H1 (cell line): ENCODE data around the gene CPT1A. TPM values are rescaled to one million over a fixed set of nuclear protein-coding genes. Genes with fewer than 3 reads are reported as not detected.

Experiments
- KDM4A ChIP-seq: IDR thresholded peaks from one replicate; pipeline ENCODE4 v1.7.1; 2012; ENCODE audit warnings: low read depth, mild to moderate bottlenecking, moderate library complexity, low read length, inconsistent platforms; ENCODE audit not compliant: severe bottlenecking
- KDM5A ChIP-seq: fragments of 200-600 bp; IDR thresholded peaks from 2 replicates; pipeline ENCODE4 v1.7.1; 2012; ENCODE audit warnings: mild to moderate bottlenecking, low read length, inconsistent platforms, mixed read lengths
- POLR2AphosphoS5 ChIP-seq: IDR thresholded peaks from 2 replicates; pipeline ENCODE4 v1.6.1; 2011; ENCODE audit warnings: low read depth, low read length
- polyA plus RNA-seq, 7 experiments: library from polyadenylated mRNA; depleted of rRNA in 3 of 7; stranded (reverse) in 5 of 7; unstranded in 2 of 7; fragments of >200 nt in 5 of 7; fragments of 200-250 nt in 2 of 7; gene quantifications; 1 replicate in 5 of 7; 2 replicates in 1 of 7; 4 replicates in 1 of 7; pipeline versions ENCODE4 v1.2.1 to v1.2.3, GENCODE V29; 2011 to 2013; ENCODE audit warnings: missing spikeins in 2 of 7, mixed read lengths in 2 of 7
- total RNA-seq: library from RNA; stranded (reverse); fragmentation: NEBNext Ultra II Directional; extraction: Animal tissue kit (Norgen Biotek cat#: 25700); gene quantifications from 2 replicates; pipeline ENCODE4 v1.2.1, GENCODE V29; 2021
- TF ChIP-seq, protein P1 (sequence below): fragments of 300-600 bp; sonication (generic); IDR thresholded peaks from 2 replicates; pipeline ENCODE4 v1.7.1; 2012; ENCODE audit warnings: low read length, moderate library complexity, mild to moderate bottlenecking, inconsistent platforms; ENCODE audit not compliant: insufficient replicate concordance
- TF ChIP-seq, protein P2 (sequence below): IDR thresholded peaks from 2 replicates; pipeline ENCODE4 v1.6.1; 2011; ENCODE audit warnings: low read length, improper control_type of control experiment
- TF ChIP-seq, protein P3 (sequence below): IDR thresholded peaks from 2 replicates; pipeline ENCODE4 v1.6.1; 2012; ENCODE audit warnings: inconsistent platforms
- TF ChIP-seq, protein P4 (sequence below), 3 experiments: IDR thresholded peaks; 1 replicate in 2 of 3; 2 replicates in 1 of 3; pipeline versions ENCODE4 v1.5.1 to v1.6.1; 2011; ENCODE audit warnings: low read length in 3 of 3, mild to moderate bottlenecking in 3 of 3, inconsistent platforms in 2 of 3, low read depth in 1 of 3, moderate library complexity in 1 of 3; ENCODE audit not compliant: insufficient read depth in 1 of 3; ENCODE audit errors: control extremely low read depth in 1 of 3

Gene CPT1A
- total and polyA plus RNA-seq, 2 of the 8 experiments (the other 6 are each of a cell fraction or from before 2014, with no cell fraction given) = 2.9 to 12.2 TPM

DNA sequence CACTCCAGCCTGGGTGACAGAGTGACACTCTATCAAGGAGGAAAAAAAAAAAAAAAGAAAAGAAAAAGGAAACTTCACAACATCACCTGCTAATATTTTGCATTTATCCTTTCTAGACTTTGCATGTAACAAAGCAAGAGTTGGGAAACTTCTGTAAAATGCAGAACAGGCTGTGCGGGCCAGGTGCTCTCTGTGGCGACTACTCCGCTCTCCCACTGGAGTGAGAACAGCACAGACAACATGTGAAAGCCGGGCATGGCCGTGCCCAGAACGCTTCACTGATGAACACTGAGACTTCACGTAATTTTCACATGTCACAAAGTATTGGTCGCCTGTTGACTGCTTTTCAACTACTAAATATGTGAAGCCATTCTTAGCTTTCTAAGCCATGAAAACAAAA lies 74.9 kb downstream of the CPT1A start (continued):
- TF ChIP-seq, protein P1, sequence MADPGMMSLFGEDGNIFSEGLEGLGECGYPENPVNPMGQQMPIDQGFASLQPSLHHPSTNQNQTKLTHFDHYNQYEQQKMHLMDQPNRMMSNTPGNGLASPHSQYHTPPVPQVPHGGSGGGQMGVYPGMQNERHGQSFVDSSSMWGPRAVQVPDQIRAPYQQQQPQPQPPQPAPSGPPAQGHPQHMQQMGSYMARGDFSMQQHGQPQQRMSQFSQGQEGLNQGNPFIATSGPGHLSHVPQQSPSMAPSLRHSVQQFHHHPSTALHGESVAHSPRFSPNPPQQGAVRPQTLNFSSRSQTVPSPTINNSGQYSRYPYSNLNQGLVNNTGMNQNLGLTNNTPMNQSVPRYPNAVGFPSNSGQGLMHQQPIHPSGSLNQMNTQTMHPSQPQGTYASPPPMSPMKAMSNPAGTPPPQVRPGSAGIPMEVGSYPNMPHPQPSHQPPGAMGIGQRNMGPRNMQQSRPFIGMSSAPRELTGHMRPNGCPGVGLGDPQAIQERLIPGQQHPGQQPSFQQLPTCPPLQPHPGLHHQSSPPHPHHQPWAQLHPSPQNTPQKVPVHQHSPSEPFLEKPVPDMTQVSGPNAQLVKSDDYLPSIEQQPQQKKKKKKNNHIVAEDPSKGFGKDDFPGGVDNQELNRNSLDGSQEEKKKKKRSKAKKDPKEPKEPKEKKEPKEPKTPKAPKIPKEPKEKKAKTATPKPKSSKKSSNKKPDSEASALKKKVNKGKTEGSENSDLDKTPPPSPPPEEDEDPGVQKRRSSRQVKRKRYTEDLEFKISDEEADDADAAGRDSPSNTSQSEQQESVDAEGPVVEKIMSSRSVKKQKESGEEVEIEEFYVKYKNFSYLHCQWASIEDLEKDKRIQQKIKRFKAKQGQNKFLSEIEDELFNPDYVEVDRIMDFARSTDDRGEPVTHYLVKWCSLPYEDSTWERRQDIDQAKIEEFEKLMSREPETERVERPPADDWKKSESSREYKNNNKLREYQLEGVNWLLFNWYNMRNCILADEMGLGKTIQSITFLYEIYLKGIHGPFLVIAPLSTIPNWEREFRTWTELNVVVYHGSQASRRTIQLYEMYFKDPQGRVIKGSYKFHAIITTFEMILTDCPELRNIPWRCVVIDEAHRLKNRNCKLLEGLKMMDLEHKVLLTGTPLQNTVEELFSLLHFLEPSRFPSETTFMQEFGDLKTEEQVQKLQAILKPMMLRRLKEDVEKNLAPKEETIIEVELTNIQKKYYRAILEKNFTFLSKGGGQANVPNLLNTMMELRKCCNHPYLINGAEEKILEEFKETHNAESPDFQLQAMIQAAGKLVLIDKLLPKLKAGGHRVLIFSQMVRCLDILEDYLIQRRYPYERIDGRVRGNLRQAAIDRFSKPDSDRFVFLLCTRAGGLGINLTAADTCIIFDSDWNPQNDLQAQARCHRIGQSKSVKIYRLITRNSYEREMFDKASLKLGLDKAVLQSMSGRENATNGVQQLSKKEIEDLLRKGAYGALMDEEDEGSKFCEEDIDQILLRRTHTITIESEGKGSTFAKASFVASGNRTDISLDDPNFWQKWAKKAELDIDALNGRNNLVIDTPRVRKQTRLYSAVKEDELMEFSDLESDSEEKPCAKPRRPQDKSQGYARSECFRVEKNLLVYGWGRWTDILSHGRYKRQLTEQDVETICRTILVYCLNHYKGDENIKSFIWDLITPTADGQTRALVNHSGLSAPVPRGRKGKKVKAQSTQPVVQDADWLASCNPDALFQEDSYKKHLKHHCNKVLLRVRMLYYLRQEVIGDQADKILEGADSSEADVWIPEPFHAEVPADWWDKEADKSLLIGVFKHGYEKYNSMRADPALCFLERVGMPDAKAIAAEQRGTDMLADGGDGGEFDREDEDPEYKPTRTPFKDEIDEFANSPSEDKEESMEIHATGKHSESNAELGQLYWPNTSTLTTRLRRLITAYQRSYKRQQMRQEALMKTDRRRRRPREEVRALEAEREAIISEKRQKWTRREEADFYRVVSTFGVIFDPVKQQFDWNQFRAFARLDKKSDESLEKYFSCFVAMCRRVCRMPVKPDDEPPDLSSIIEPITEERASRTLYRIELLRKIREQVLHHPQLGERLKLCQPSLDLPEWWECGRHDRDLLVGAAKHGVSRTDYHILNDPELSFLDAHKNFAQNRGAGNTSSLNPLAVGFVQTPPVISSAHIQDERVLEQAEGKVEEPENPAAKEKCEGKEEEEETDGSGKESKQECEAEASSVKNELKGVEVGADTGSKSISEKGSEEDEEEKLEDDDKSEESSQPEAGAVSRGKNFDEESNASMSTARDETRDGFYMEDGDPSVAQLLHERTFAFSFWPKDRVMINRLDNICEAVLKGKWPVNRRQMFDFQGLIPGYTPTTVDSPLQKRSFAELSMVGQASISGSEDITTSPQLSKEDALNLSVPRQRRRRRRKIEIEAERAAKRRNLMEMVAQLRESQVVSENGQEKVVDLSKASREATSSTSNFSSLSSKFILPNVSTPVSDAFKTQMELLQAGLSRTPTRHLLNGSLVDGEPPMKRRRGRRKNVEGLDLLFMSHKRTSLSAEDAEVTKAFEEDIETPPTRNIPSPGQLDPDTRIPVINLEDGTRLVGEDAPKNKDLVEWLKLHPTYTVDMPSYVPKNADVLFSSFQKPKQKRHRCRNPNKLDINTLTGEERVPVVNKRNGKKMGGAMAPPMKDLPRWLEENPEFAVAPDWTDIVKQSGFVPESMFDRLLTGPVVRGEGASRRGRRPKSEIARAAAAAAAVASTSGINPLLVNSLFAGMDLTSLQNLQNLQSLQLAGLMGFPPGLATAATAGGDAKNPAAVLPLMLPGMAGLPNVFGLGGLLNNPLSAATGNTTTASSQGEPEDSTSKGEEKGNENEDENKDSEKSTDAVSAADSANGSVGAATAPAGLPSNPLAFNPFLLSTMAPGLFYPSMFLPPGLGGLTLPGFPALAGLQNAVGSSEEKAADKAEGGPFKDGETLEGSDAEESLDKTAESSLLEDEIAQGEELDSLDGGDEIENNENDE = no peak
- TF ChIP-seq, protein P2, sequence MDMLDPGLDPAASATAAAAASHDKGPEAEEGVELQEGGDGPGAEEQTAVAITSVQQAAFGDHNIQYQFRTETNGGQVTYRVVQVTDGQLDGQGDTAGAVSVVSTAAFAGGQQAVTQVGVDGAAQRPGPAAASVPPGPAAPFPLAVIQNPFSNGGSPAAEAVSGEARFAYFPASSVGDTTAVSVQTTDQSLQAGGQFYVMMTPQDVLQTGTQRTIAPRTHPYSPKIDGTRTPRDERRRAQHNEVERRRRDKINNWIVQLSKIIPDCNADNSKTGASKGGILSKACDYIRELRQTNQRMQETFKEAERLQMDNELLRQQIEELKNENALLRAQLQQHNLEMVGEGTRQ = no peak
- TF ChIP-seq KDM5A (no peak), POLR2AphosphoS5 (no peak), KDM4A (no peak)
- TF ChIP-seq, protein P3, sequence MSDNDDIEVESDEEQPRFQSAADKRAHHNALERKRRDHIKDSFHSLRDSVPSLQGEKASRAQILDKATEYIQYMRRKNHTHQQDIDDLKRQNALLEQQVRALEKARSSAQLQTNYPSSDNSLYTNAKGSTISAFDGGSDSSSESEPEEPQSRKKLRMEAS = no peak
- TF ChIP-seq, protein P4, sequence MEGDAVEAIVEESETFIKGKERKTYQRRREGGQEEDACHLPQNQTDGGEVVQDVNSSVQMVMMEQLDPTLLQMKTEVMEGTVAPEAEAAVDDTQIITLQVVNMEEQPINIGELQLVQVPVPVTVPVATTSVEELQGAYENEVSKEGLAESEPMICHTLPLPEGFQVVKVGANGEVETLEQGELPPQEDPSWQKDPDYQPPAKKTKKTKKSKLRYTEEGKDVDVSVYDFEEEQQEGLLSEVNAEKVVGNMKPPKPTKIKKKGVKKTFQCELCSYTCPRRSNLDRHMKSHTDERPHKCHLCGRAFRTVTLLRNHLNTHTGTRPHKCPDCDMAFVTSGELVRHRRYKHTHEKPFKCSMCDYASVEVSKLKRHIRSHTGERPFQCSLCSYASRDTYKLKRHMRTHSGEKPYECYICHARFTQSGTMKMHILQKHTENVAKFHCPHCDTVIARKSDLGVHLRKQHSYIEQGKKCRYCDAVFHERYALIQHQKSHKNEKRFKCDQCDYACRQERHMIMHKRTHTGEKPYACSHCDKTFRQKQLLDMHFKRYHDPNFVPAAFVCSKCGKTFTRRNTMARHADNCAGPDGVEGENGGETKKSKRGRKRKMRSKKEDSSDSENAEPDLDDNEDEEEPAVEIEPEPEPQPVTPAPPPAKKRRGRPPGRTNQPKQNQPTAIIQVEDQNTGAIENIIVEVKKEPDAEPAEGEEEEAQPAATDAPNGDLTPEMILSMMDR (IDR thresholded peaks at IDR 0.05; ENCODE audit: control extremely low read depth in 1 of 3, insufficient read depth in 1 of 3, low read depth in 1 of 3, low read length in 3 of 3) = no peak
